Smooth muscle cell (in vitro differentiated cells): ENCODE measurements around the gene IER5L. TPM values are rescaled to one million over a fixed set of nuclear protein-coding genes. Genes with fewer than 3 reads are reported as not detected.

Source experiments
- DNase-seq: peaks from one replicate; lab custom pipeline; 2025; ENCODE audit not compliant: unreplicated experiment; lab: John Stamatoyannopoulos, UW
- H2AFZ ChIP-seq: fragments of 200-600 bp; sonication (generic); 2 replicates; pipeline ENCODE4 v1.6.0; 2016; ENCODE audit warnings: antibody characterized with exemption, low read depth, mild to moderate bottlenecking
- H3F3A ChIP-seq: fragments of 200-600 bp; sonication (generic); 2 replicates; pipeline ENCODE4 v1.6.0; 2017; ENCODE audit warnings: antibody characterized with exemption, low read depth
- H3K27ac ChIP-seq: fragments of 200-600 bp; sonication (generic); 2 replicates; pipeline ENCODE4 v1.5.1; 2016; ENCODE audit warnings: low read depth, mild to moderate bottlenecking
- H3K27me3 ChIP-seq: fragments of 200-600 bp; sonication (generic); 2 replicates; pipeline ENCODE4 v1.6.1; 2016; ENCODE audit warnings: low read depth, mild to moderate bottlenecking
- H3K36me3 ChIP-seq: fragments of 200-600 bp; sonication (generic); 2 replicates; pipeline ENCODE4 v1.5.1; 2016; ENCODE audit warnings: low read depth
- H3K4me1 ChIP-seq: fragments of 200-600 bp; sonication (generic); 2 replicates; pipeline ENCODE4 v1.5.1; 2016; ENCODE audit warnings: low read depth
- H3K4me2 ChIP-seq: fragments of 200-600 bp; sonication (generic); 2 replicates; pipeline ENCODE4 v1.6.0; 2016; ENCODE audit warnings: mild to moderate bottlenecking
- H3K4me3 ChIP-seq: fragments of 200-600 bp; sonication (generic); 2 replicates; pipeline ENCODE4 v1.5.1; 2016; ENCODE audit warnings: mild to moderate bottlenecking
- H3K79me2 ChIP-seq: fragments of 200-600 bp; sonication (generic); 2 replicates; pipeline ENCODE4 v1.6.0; 2016; ENCODE audit warnings: low read depth, mild to moderate bottlenecking
- H3K9ac ChIP-seq: fragments of 200-600 bp; sonication (generic); 2 replicates; pipeline ENCODE4 v1.6.0; 2016; ENCODE audit warnings: low read depth
- H3K9me3 ChIP-seq: fragments of 200-600 bp; sonication (generic); replicated peaks from 2 replicates; pipeline ENCODE4 v1.5.1; 2016; ENCODE audit warnings: low read depth
- H4K20me1 ChIP-seq: fragments of 200-600 bp; sonication (generic); 2 replicates; pipeline ENCODE4 v1.6.0; 2016; ENCODE audit warnings: low read depth
- CTCF ChIP-seq: fragments of 200-600 bp; sonication (generic); IDR thresholded peaks from 2 replicates; pipeline ENCODE4 v1.5.1; 2017; ENCODE audit warnings: borderline replicate concordance, mild to moderate bottlenecking, antibody characterized with exemption; ENCODE audit not compliant: insufficient read depth, poor library complexity, severe bottlenecking
- WGBS: methylation state at CpG from one replicate; pipeline ENCODE4 v1.1.7; 2016; ENCODE audit warnings: low lambda C conversion rate; 5-methylcytosine and 5-hydroxymethylcytosine counted together
- polyA plus RNA-seq: library from polyadenylated mRNA; unstranded; fragments of >200 nt; fragmentation: Nextera tagmentation; extraction: Ambion mirVana; gene quantifications from 2 replicates; pipeline ENCODE4 v1.2.1, GENCODE V29; 2016
- total RNA-seq: library from RNA; depleted of rRNA; stranded (reverse); fragments of >200 nt; gene quantifications from 2 replicates; pipeline ENCODE4 v1.2.3, GENCODE V29; 2014

The IER5L gene
- total and polyA plus RNA-seq, 2 experiments from 2014 or later = 28.3 to 31.7 TPM

GRCh38 chr9:129221979-129222635, 44.0 kb upstream of the IER5L start:
- DNase-seq = no peak
- H3K4me3 ChIP-seq = no peak overlapping the region
- no peaks in the 10 kb centered on the region for H3K9me3 ChIP-seq
- 88% methylated on average over 15 of the region's 15 CpGs for WGBS
- H3K27ac ChIP-seq = no peak overlapping the region
- H3K36me3 ChIP-seq = no peaks in the 10 kb centered on the region
- H3K27me3 ChIP-seq = no peaks in the 10 kb centered on the region
- no peaks in the 10 kb centered on the region for H3K79me2 ChIP-seq
- H3K4me2 ChIP-seq = no peak overlapping the region
- H3K9ac ChIP-seq = no peak overlapping the region
- peaks cover 6% of the 10 kb centered on the region for H3F3A ChIP-seq
- H3K4me1 ChIP-seq = peaks cover 20% of the 10 kb centered on the region
- H2AFZ ChIP-seq = no peak overlapping the region
- no peaks in the 10 kb centered on the region for H4K20me1 ChIP-seq
- no peak for TF ChIP-seq CTCF

- no peak overlapping the region for H3K4me2 ChIP-seq
- H3K27me3 ChIP-seq = no peaks in the 10 kb centered on the region
- H3K79me2 ChIP-seq = no peaks in the 10 kb centered on the region
- no peak overlapping the region for H3K4me3 ChIP-seq
- H3K9ac ChIP-seq = no peak overlapping the region
- no peaks in the 10 kb centered on the region for H3K36me3 ChIP-seq
- H4K20me1 ChIP-seq = no peaks in the 10 kb centered on the region
- no peak for DNase-seq
- H3K27ac ChIP-seq = no peak overlapping the region
- H3F3A ChIP-seq = peaks cover 6% of the 10 kb centered on the region
- no peaks in the 10 kb centered on the region for H3K9me3 ChIP-seq
- H3K4me1 ChIP-seq = peaks cover 20% of the 10 kb centered on the region
- no peak overlapping the region for H2AFZ ChIP-seq
- no peak for TF ChIP-seq CTCF
- 92% methylated on average over 7 of the region's 7 CpGs for WGBS
Observed at GRCh38 chr9:129221233-129221632, 43.2 kb upstream of the IER5L start.

DNA sequence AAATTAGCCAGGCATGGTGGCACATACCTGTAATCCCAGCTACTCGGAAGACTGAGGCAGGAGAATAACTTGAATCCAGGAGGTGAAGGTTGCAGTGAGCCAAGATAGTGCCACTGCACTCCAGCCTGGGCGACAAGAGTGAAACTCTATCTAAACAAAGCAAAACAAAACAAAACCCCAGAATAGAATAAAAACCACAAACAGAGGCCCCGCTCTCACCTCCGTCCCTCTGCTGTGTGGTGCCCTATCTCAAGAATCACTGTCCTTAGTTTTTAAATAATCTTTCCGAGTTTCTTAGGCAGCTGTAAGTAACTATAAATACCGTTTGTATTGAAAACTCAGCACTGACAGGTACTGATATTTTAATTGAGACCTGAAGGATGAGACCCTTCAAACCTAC, 42.7 kb upstream of the IER5L start:
- no peaks in the 10 kb centered on the region for H3K36me3 ChIP-seq
- H3F3A ChIP-seq = peaks cover 6% of the 10 kb centered on the region
- H3K9me3 ChIP-seq = no peaks in the 10 kb centered on the region
- WGBS = 93% methylated on average over 6 of the region's 6 CpGs
- no peaks in the 10 kb centered on the region for H3K27me3 ChIP-seq
- H3K4me2 ChIP-seq = no peak overlapping the region
- H3K4me1 ChIP-seq = peaks cover 15% of the 10 kb centered on the region
- no peak overlapping the region for H3K9ac ChIP-seq
- no peak overlapping the region for H3K27ac ChIP-seq
- no peaks in the 10 kb centered on the region for H3K79me2 ChIP-seq
- no peak overlapping the region for H3K4me3 ChIP-seq
- no peak for TF ChIP-seq CTCF
- no peak overlapping the region for H2AFZ ChIP-seq
- H4K20me1 ChIP-seq = no peaks in the 10 kb centered on the region
- DNase-seq = no peak

DNA sequence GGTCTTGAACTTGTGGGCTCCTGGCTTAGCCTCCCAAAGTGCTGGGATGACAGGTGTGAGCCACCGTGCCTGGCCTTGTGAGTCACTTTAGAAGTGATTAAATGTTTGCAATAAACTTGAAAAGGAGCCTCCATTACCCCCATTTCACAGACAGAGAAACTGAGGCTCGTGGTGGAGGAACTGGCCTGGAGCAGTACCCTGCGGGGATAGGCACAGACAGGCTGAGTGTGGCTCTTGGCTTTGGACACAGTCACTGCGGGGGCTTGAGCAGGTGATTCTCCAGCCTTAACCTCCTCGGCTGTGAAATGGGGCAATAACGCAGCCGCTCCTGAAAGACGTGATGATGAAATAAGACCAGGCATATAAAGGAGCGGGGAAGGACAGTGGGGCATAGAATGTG, 40.9 kb upstream of the IER5L start:
- no peaks in the 10 kb centered on the region for H3K79me2 ChIP-seq
- H3K4me2 ChIP-seq = no peak overlapping the region
- H3F3A ChIP-seq = no peaks in the 10 kb centered on the region
- no peak overlapping the region for H3K9ac ChIP-seq
- no peaks in the 10 kb centered on the region for H4K20me1 ChIP-seq
- no peak overlapping the region for H3K27ac ChIP-seq
- TF ChIP-seq CTCF = no peak
- no peak overlapping the region for H3K4me3 ChIP-seq
- no peaks in the 10 kb centered on the region for H3K27me3 ChIP-seq
- H3K9me3 ChIP-seq = no peaks in the 10 kb centered on the region
- no peak for DNase-seq
- H2AFZ ChIP-seq = no peak overlapping the region
- WGBS = 86% methylated on average over 9 of the region's 9 CpGs
- H3K36me3 ChIP-seq = no peaks in the 10 kb centered on the region
- no peaks in the 10 kb centered on the region for H3K4me1 ChIP-seq
